OCI-LY1 (cell line): ENCODE results near the gene IRAK1.

ENCODE experiments used
- H2AFZ ChIP-seq: fragments of 200-600 bp; sonication (generic), shearing (Covaris generic); 2 replicates; pipeline ENCODE4 v1.6.0; 2014; ENCODE audit warnings: antibody characterized with exemption, mild to moderate bottlenecking, low read length
- H3F3A ChIP-seq: fragments of 200-600 bp; sonication (generic), shearing (Covaris generic); 2 replicates; pipeline ENCODE4 v1.6.0; 2014; ENCODE audit warnings: mild to moderate bottlenecking, antibody characterized with exemption, low read length, moderate library complexity; ENCODE audit not compliant: insufficient read depth
- H3K27ac ChIP-seq: fragments of 200-600 bp; sonication (generic); 2 replicates; pipeline ENCODE4 v1.5.1; 2014; ENCODE audit warnings: low read length, mixed run types, mild to moderate bottlenecking, low read depth; ENCODE audit not compliant: poor library complexity, severe bottlenecking
- H3K27me3 ChIP-seq: fragments of 200-600 bp; sonication (generic); 2 replicates; pipeline ENCODE4 v1.6.0; 2014; ENCODE audit warnings: antibody characterized with exemption, mild to moderate bottlenecking, low read length, moderate library complexity; ENCODE audit not compliant: insufficient read depth
- H3K36me3 ChIP-seq: fragments of 200-600 bp; sonication (generic); 2 replicates; pipeline ENCODE4 v1.6.1; 2014; ENCODE audit warnings: mild to moderate bottlenecking, antibody characterized with exemption, low read length, moderate library complexity, mixed read lengths; ENCODE audit not compliant: insufficient read depth
- H3K4me1 ChIP-seq: fragments of 200-600 bp; sonication (generic); 2 replicates; pipeline ENCODE4 v1.5.1; 2014; ENCODE audit warnings: mild to moderate bottlenecking, low read length, moderate library complexity; ENCODE audit not compliant: insufficient read depth, severe bottlenecking
- H3K4me2 ChIP-seq: fragments of 200-600 bp; sonication (generic), shearing (Covaris generic); 2 replicates; pipeline ENCODE4 v1.6.1; 2014; ENCODE audit warnings: low read length
- H3K4me3 ChIP-seq: fragments of 200-600 bp; sonication (generic); 2 replicates; pipeline ENCODE4 v1.5.1; 2014; ENCODE audit warnings: low read length, low read depth, mild to moderate bottlenecking, mixed read lengths; ENCODE audit not compliant: poor library complexity, severe bottlenecking
- H3K79me2 ChIP-seq: fragments of 200-600 bp; shearing (Covaris generic); 2 replicates; pipeline ENCODE4 v1.6.1; 2016; ENCODE audit warnings: mixed run types, low read length, mixed read lengths; ENCODE audit not compliant: insufficient read depth
- H3K9ac ChIP-seq: fragments of 200-600 bp; sonication (generic), shearing (Covaris generic); 2 replicates; pipeline ENCODE4 v1.6.1; 2014; ENCODE audit warnings: mild to moderate bottlenecking, low read length, mixed read lengths
- H3K9me2 ChIP-seq: fragments of 200-600 bp; sonication (generic), shearing (Covaris generic); 2 replicates; pipeline ENCODE4 v1.6.1; 2014; ENCODE audit warnings: low read depth, mild to moderate bottlenecking, low read length, mixed read lengths
- H3K9me3 ChIP-seq: fragments of 200-600 bp; shearing (Covaris generic); 2 replicates; pipeline ENCODE4 v1.6.1; 2014; ENCODE audit warnings: low read length, mixed read lengths
- H4K20me1 ChIP-seq: fragments of 200-600 bp; sonication (generic), shearing (Covaris generic); 2 replicates; pipeline ENCODE4 v1.6.0; 2016; ENCODE audit warnings: mild to moderate bottlenecking, low read length; ENCODE audit not compliant: insufficient read depth
- CTCF ChIP-seq: fragments of 200-600 bp; sonication (generic), shearing (Covaris generic); IDR thresholded peaks from 2 replicates; pipeline ENCODE4 v1.5.1; 2017; ENCODE audit warnings: mild to moderate bottlenecking, antibody characterized with exemption, low read length, moderate library complexity, mixed read lengths
- EZH2 ChIP-seq: fragments of 200-600 bp; sonication (generic), shearing (Covaris generic); IDR thresholded peaks from 2 replicates; pipeline ENCODE4 v1.8.0; 2017; ENCODE audit warnings: borderline replicate concordance, mixed run types, mild to moderate bottlenecking, antibody characterized with exemption, low read length, moderate library complexity, mixed read lengths

Gene IRAK1

DNA sequence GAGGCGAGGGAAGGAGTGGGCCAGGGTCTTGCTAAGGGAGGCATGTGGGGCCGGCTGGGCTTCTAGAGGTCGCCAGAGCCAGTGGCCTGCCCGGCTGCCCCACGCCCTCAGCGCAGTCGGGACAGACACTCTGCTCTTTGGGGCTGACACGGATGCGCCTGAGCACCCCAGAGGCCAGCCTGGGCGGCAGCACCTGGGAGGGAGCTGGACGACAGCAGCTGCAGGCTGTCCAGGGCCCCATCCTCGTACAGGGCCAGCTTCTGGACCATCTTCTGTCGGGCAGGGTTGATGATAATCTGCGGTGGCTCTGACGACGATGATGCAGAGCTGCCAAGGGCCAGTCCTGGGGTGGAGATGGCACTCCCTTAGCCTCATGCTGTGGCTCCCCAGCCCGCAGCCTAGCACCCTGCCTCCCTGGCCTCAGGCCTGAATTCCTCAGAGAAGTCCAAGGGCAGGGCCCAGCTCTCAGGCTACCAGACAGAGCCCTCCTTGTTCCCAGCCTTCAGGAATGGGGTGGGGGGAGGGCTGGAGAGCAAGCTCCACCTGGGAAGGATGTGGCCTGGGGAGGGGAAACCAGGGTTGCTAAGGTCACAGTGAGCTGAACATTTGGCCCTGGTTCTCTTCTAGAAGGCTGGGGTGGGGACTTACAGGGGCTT lies 7.2 kb downstream of the IRAK1 start:
- Histone ChIP-seq H3K9ac (no peak overlapping the region), H3K36me3 (peaks cover 71% of the 10 kb centered on the region), H4K20me1 (no peaks in the 10 kb centered on the region), H3K27ac (no peak overlapping the region), H3K27me3 (no peaks in the 10 kb centered on the region), H3K4me3 (no peak overlapping the region), H2AFZ (no peak overlapping the region), H3F3A (no peaks in the 10 kb centered on the region), H3K79me2 (no peaks in the 10 kb centered on the region), H3K9me3 (no peaks in the 10 kb centered on the region), H3K4me2 (no peak overlapping the region), H3K4me1 (peaks cover 14% of the 10 kb centered on the region), H3K9me2 (no peaks in the 10 kb centered on the region)
- TF ChIP-seq CTCF = no peak

DNA sequence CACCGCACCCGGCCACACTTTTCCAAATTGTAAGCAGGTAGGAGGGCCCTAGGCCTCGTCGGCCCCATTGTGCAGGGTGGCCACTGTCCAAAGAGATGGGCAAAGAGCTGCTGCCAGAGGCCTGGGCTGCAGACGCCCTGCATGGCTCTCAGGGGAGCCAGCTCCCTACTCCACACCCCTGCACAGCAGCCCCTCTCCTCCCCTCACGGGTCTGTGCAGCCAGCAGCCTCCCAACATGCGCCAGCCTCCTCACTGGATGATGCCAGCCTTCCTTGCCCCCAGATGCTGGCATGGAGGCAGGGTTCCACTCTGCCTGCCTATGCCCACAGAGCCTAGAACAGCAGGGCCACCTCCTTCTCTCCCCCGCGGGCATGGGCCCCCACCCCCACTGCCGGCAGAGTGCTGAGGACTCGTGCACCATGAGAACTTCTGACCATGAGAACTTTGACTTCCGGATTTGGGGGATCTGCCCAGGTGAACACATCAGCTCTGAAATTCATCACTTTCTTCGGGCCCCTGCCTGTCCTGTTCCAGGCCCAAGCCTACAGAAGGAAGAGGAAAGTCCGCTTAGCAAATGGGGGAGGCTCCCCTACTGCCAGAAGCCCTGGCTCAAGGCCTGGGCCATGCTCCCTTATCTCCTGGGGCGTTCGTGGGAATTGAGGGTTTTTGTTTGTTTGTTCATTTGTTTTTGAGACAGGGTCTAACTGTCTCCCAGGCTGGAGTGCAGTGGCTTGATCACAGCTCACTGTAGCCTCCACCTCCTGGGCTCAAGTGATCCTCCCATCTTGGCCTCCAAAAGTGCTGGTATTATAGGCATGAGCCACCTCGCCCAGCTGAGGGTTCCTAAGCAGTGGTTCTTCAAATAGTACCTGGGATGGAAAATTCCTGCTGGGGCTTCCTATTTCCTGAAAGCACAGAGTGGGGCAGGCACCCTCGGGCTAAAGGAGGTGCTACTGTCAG lies 8.0 kb downstream of the IRAK1 start:
- Histone ChIP-seq H3K27me3 (no peaks in the 10 kb centered on the region), H3K9me3 (no peaks in the 10 kb centered on the region), H4K20me1 (no peaks in the 10 kb centered on the region), H3K9ac (no peak overlapping the region), H3K27ac (no peak overlapping the region), H3K36me3 (peaks cover 63% of the 10 kb centered on the region), H3K4me3 (no peak overlapping the region), H2AFZ (no peak overlapping the region), H3F3A (no peaks in the 10 kb centered on the region), H3K4me2 (no peak overlapping the region), H3K4me1 (peaks cover 14% of the 10 kb centered on the region), H3K9me2 (no peaks in the 10 kb centered on the region), H3K79me2 (no peaks in the 10 kb centered on the region)
- TF ChIP-seq EZH2 = no peak
- no peak for TF ChIP-seq CTCF

DNA sequence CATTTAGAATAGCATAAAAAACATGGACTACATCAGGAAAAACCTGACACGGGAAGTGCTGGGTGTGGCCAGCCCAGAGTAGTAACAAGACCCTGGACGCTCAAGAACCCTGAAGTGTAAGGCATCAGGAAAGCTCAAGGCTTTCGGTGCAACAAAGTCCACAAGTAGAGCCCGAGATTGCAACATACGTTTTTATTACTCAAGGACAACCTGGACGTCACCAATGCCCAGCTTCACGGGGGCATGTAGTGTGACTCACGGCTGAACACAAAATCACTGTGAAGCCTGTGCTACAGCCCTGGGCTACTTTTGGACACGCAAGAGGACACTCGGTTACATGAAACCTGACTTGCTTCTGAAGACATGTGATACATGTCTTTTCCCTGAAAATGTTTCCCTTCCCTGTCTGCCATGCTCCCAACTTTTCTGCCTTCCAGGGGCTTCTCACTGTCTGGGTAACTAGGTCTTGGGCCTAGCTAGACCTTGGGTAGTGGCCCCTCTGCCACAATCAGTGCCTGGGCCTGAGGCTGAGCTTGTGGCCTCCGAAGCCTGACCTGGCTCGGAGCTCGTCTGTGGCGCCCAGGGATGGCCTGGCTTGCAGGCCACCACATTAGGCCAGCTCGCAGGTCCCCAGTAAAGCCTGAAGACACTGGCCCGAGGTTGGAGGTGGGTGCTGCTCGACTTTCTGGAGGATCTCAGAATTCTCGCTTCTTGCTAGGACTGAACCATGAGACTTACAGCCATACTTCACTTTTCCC lies 9.2 kb downstream of the IRAK1 start:
- no peaks in the 10 kb centered on the region for H3K27me3 ChIP-seq
- no peaks in the 10 kb centered on the region for H3K79me2 ChIP-seq
- H3K9me3 ChIP-seq = no peaks in the 10 kb centered on the region
- peaks cover 14% of the 10 kb centered on the region for H3K4me1 ChIP-seq
- no peak overlapping the region for H3K4me3 ChIP-seq
- H3K9ac ChIP-seq = no peak overlapping the region
- no peak overlapping the region for H3K27ac ChIP-seq
- no peaks in the 10 kb centered on the region for H4K20me1 ChIP-seq
- TF ChIP-seq EZH2 (no peak), CTCF (no peak)
- H3K36me3 ChIP-seq = peaks cover 51% of the 10 kb centered on the region
- H2AFZ ChIP-seq = no peak overlapping the region
- H3K4me2 ChIP-seq = no peak overlapping the region
- no peaks in the 10 kb centered on the region for H3K9me2 ChIP-seq
- H3F3A ChIP-seq = no peaks in the 10 kb centered on the region
